Small intestine (tissue), 7 donors: Measurements from ENCODE around the gene KCNQ4. TPM values are rescaled to one million over a fixed set of nuclear protein-coding genes. Genes with fewer than 3 reads are reported as not detected.
A peak's percentile ranks its signal among the peaks of the same experiment; 100 is the strongest.

Source experiments
- DNase-seq, 2 donors: peaks; one replicate each; pipeline versions ENCODE4 v3.0.0 to v3.0.0-alpha.2; 2013
- FAIRE-seq: peaks from 2 replicates; lab custom pipeline; 2012; peaks lifted over from hg19 to GRCh38; lab: Jason Lieb, UNC
- H3K27ac ChIP-seq, 3 donors: one replicate each; pipeline ENCODE4 v1.5.1; 2013; ENCODE audit warnings: low read length in 2 of 3, mild to moderate bottlenecking in 2 of 3, control low read depth in 1 of 3, inconsistent platforms in 1 of 3, low read depth in 1 of 3, moderate library complexity in 1 of 3
- H3K27me3 ChIP-seq, 3 donors: one replicate each; pipeline ENCODE4 v1.6.1; 2013; ENCODE audit warnings: low read length in 3 of 3, inconsistent platforms in 1 of 3; ENCODE audit not compliant: control insufficient read depth in 3 of 3, insufficient read depth in 3 of 3
- H3K36me3 ChIP-seq, 3 donors: one replicate each; pipeline ENCODE4 v1.6.1; 2013; ENCODE audit warnings: low read length in 3 of 3, inconsistent platforms in 1 of 3, low read depth in 1 of 3, mild to moderate bottlenecking in 1 of 3, moderate library complexity in 1 of 3; ENCODE audit not compliant: control insufficient read depth in 3 of 3, insufficient read depth in 2 of 3
- H3K4me1 ChIP-seq, 3 donors: one replicate each; pipeline ENCODE4 v1.6.1; 2013; ENCODE audit warnings: low read length in 2 of 3, inconsistent platforms in 1 of 3, low read depth in 1 of 3, mild to moderate bottlenecking in 1 of 3, moderate library complexity in 1 of 3; ENCODE audit not compliant: control insufficient read depth in 3 of 3, insufficient read depth in 2 of 3
- H3K4me3 ChIP-seq, 3 donors: one replicate each; pipeline ENCODE4 v1.5.1; 2013; ENCODE audit warnings: low read length in 3 of 3, control low read depth in 1 of 3, inconsistent platforms in 1 of 3, low read depth in 1 of 3, mild to moderate bottlenecking in 1 of 3, moderate library complexity in 1 of 3
- H3K9me3 ChIP-seq, 2 donors: one replicate each; pipeline ENCODE4 v1.6.1; 2013; ENCODE audit warnings: low read depth in 1 of 2, low read length in 1 of 2; ENCODE audit not compliant: control insufficient read depth in 2 of 2, insufficient read depth in 1 of 2
- WGBS, 3 donors: extraction: QIAGEN DNeasy Blood & Tissue Kit; methylation state at CpG; one replicate each; pipeline ENCODE4 v1.1.7; 2013; 5-methylcytosine and 5-hydroxymethylcytosine counted together
- polyA plus RNA-seq, 4 donors: library from polyadenylated mRNA; stranded (reverse) in 3 of 4; unstranded in 1 of 4; fragments of 200-250 nt in 3 of 4; fragments of 120-200 nt in 1 of 4; gene quantifications; one replicate each; pipeline versions ENCODE4 v1.2.1 to v1.2.3, GENCODE V29; 2013
- donor health status: healthy with polysubstance abuse.
- donor health status: control.
- donor health status: control.
- donor health status: Bipolar disorder and iron deficiency.
- donor health status: healthy.

The KCNQ4 gene
- polyA plus RNA-seq, 4 donors = 0.45 to 1.9 (median 0.92) TPM

DNA sequence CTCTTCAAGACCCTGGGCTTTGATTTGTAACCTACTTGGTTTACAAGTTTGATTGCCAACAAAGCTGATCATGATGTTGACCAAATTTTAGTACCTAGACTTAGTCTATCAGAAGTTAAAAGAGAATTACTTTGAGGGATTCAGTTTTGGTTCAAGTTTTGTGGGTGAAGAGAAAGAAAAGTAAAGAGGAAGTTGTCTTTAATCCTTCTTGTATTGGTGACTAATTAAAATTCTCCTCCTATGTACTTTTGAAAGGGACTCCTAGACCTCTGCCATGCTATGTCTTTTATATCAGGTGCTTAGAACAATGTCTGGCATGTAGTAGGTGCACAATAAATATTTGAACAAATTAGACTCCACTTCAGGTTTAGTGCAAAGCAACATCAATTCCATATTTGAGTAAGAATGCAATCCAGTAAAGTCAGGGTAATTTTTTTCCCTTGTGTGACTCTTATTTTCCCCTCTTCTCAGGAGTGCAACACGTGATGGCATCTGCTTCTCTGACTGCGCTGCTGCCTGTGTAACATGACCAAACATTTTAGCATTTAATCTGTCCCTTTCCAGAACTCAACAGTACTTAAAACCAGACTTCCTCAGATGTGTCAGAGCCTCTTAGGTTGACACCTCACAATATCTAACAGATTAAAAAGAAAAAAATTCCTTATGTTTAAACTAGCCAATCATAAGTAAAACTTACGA, 41.1 kb upstream of the KCNQ4 start:
- no peak for FAIRE-seq

DNA sequence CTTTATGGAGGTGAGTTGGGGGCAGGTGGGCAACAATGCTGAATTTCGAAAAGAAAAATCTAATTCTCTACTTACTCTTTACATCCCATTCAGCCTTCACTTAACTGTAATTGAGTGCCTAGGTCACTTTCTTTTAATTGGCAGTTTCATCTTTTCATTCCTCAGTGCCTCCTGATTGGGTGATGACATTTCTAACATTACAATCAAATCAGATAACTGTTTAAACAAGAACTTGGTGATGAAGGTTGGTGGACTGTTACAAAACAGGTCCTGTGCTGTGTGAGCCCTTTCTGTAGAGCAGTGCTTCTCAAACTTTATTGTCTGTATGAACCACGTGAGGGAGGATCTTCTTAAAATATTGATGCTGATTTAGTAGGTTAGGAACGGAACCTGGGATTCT, 40.1 kb upstream of the KCNQ4 start:
- no peaks in the 10 kb centered on the region for H3K27me3 ChIP-seq
- FAIRE-seq = no peak
- H3K4me3 ChIP-seq = no peak overlapping the region
- no peak for DNase-seq
- no peak overlapping the region for H3K27ac ChIP-seq
- peaks cover 4 to 26% (median 23%) of the 10 kb centered on the region in 3 donors for H3K36me3 ChIP-seq
- 95 to 96% (median 96%) methylated on average over 3 of the region's 3 CpGs for whole genome bisulfite sequencing, 3 donors
- H3K9me3 ChIP-seq = no peaks in the 10 kb centered on the region
- H3K4me1 ChIP-seq = peaks cover 0 to 3% (median 3%) of the 10 kb centered on the region in 3 donors

More for the DNA sequence above, 41.1 kb upstream of the KCNQ4 start:
- H3K4me3 ChIP-seq = no peak overlapping the region
- no peak for DNase-seq
- WGBS, 3 donors = 79 to 93% (median 81%) methylated on average over 3 of the region's 3 CpGs
- H3K27ac ChIP-seq = no peak overlapping the region
- peaks cover 0 to 3% (median 3%) of the 10 kb centered on the region in 3 donors for H3K4me1 ChIP-seq
- H3K9me3 ChIP-seq = no peaks in the 10 kb centered on the region
- peaks cover 3 to 20% (median 18%) of the 10 kb centered on the region in 3 donors for H3K36me3 ChIP-seq
- H3K27me3 ChIP-seq = no peaks in the 10 kb centered on the region

DNA sequence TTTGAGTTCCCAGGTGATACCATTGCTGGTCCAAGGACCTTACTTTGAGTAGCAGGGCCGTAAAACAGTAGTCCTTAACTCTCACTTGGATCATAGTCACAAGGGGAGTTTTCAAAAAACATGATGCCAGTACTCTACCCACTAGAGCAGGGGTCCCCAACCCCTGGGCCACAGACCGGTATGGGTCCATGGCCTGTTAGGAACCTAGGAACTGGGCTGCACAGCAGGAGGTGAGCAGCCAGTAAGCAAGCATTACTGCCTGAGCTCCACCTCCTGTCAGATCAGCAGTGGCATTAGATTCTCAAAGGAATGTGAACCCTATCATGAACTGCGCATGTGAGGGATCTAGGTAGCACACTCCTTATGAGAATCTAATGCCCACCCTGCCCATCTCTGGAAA, 39.7 kb upstream of the KCNQ4 start:
- no peak for DNase-seq
- FAIRE-seq = no peak
- 97 to 99% (median 98%) methylated on average over 3 of the region's 3 CpGs for WGBS, 3 donors
- Histone ChIP-seq H3K4me3 (no peak overlapping the region), H3K4me1 (peaks cover 0 to 3% (median 3%) of the 10 kb centered on the region in 3 donors), H3K36me3 (peaks cover 4 to 26% (median 24%) of the 10 kb centered on the region in 3 donors), H3K27ac (no peak overlapping the region), H3K9me3 (no peaks in the 10 kb centered on the region), H3K27me3 (no peaks in the 10 kb centered on the region)

DNA sequence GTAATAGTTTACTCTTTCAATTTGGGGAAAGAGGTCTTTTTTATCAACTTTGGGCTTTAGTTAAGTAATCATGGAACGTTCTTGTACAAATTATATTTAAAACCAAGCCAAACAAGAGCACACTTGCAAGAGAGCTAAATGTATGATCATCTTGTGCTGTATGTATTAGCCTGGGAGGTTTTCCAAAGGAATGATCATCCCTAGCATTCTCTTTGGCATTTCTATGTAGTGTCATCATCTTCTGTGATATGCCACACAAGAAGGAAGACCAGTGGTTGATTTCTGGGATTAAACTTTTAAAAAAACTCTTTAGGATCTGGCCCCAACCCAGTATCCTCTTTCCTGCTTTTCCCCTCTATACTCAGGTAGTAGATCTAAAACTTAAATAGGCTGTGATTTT, 38.4 kb upstream of the KCNQ4 start:
- no peaks in the 10 kb centered on the region for H3K27me3 ChIP-seq
- no peaks in the 10 kb centered on the region for H3K9me3 ChIP-seq
- H3K27ac ChIP-seq = no peak overlapping the region
- H3K36me3 ChIP-seq = peaks cover 6 to 27% (median 26%) of the 10 kb centered on the region in 3 donors
- WGBS, 3 donors = 57 to 71% (median 69%) methylated on average over 1 of the region's 1 CpG
- H3K4me1 ChIP-seq = peaks cover 0 to 6% (median 4%) of the 10 kb centered on the region in 3 donors
- DNase-seq (no peak), FAIRE-seq (no peak)
- H3K4me3 ChIP-seq = no peak overlapping the region

DNA sequence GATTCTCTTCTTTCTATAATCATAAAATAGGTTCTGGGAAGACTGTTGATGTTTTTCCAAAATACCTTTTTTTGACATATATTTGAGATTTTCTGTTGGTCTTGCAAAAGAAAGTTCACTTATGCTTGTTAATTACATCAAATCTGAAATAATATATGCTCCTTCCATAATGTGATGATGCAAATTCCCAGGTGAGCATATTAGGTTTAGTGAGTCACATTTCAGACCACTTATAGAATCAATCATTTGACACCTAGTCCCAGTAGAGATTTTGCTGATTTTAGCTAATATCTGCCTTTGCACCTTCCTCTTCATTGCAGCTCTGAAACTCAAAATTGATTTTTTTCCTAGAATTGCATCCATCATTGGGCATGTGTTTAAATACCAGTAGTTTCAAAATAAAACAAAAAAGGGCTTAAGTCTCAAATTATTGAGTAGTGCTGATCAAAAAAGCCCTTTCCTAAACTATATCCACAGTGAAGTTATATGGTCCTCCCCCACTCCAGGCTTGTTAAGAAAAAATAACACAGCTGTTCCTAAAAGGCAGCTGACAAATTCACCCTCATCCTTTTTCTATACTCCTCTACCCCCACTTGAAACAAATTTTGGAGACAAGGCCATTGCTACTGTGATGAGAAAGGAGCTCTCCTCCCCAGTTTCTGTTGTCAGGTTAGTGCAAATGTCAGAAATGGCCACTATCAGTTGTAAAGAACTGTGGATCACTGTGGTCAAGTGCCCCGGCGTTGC, 37.1 kb upstream of the KCNQ4 start:
- no peak overlapping the region for H3K27ac ChIP-seq
- H3K9me3 ChIP-seq = no peaks in the 10 kb centered on the region
- 88 to 98% (median 93%) methylated on average over 2 of the region's 2 CpGs for WGBS, 3 donors
- no peak overlapping the region for H3K4me3 ChIP-seq
- DNase-seq (no peak), FAIRE-seq (no peak)
- no peaks in the 10 kb centered on the region for H3K27me3 ChIP-seq
- H3K36me3 ChIP-seq = peaks cover 6 to 31% (median 23%) of the 10 kb centered on the region in 3 donors
- H3K4me1 ChIP-seq = peaks cover 0 to 4% (median 3%) of the 10 kb centered on the region in 3 donors

DNA sequence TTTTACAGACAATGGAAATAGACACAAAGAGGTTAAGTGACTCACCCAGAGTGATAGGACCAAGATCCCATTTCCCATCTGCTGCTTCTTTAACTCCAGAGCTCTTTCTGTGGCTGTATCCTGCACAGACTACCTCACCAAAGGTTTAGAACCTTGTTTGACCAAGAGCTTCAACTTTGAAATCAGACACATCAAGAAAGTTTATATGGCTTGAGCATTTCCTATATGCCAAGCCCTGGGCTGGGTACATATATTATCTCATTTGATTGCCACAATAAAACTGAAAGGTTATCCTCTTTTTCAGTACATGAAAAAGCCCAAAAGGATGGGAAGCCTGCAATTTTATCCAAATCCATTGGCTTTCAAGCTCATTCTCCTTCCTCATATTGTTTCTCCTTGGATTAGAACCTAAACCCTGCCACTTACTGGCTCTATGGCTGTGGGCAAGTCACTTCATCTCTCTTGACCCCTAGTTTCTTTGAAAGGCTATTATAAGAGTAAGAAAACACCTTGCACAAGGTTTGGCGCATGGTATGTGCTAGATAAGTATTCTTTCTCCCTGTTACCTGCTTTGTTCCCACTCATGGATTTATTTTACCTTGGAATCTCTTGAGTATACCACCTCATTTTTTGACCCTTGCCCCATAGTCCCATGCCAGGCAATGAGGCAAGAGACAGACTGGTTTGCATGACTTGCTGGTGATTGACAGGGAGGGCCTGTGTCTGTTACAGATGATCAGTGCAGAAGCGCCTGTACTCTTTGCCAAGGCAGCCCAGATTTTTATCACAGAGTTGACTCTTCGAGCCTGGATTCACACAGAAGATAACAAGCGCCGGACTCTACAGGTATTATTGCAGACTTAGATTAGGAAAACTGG, 34.5 kb upstream of the KCNQ4 start:
- Histone ChIP-seq H3K27ac (no peak overlapping the region), H3K4me1 (peaks cover 0 to 4% (median 3%) of the 10 kb centered on the region in 3 donors), H3K9me3 (no peaks in the 10 kb centered on the region), H3K36me3 (peaks cover 6 to 29% (median 24%) of the 10 kb centered on the region in 3 donors), H3K27me3 (no peaks in the 10 kb centered on the region), H3K4me3 (no peak overlapping the region)
- no peak for FAIRE-seq
- peak; percentile 13 to 42 for DNase-seq
- WGBS, 3 donors = 84 to 92% (median 85%) methylated on average over 5 of the region's 5 CpGs

DNA sequence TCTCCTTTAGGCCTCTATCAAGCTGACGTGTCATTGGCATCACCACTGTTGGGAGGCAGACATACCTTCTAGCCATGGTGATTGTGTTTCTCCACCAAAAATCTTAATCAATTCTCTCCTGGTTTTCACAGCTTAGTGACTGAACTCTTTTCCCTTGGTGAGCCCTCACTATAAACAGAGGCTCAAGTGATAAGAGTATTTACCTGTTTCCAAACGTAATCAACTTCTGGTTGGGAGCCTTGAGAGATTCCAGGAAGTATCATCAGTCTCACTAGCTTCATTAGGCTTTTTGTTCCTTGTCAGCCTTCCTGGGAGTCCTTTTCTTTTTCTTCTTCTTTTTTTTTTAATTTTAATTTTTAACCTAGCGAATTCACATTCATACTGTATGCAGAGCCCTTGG, 33.8 kb upstream of the KCNQ4 start:
- Histone ChIP-seq H3K27me3 (no peaks in the 10 kb centered on the region), H3K36me3 (peaks cover 8 to 35% (median 31%) of the 10 kb centered on the region in 3 donors), H3K4me1 (peaks cover 0 to 4% (median 3%) of the 10 kb centered on the region in 3 donors), H3K4me3 (no peak overlapping the region), H3K9me3 (no peaks in the 10 kb centered on the region), H3K27ac (no peak overlapping the region)
- DNase-seq = no peak
- no peak for FAIRE-seq
- 77 to 91% (median 89%) methylated on average over 3 of the region's 3 CpGs for WGBS, 3 donors

DNA sequence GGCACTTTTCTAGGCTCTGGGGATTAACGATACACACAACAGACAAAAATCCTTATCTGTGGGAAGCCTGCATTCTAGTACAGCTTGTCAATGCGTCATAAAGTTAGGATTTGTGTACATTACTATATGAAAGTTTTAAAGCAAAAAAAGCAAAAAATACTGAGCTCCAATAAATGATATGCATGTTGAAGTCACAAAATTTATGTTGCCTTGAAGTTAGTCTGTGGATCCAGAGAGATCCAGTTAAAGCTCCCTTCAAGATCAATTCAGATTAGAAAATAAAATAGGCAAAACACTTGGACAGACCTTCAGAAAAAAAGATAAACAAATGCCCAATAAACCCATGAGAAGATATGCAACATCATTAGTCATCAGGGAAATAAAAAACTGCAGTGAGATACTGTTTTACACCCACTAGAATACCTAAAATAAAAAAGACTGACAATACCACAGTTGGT, 33.1 kb upstream of the KCNQ4 start:
- FAIRE-seq = no peak
- WGBS, 3 donors = 82 to 95% (median 93%) methylated on average over 2 of the region's 2 CpGs
- Histone ChIP-seq H3K9me3 (no peaks in the 10 kb centered on the region), H3K4me3 (no peak overlapping the region), H3K36me3 (peaks cover 8 to 38% (median 37%) of the 10 kb centered on the region in 3 donors), H3K27me3 (no peaks in the 10 kb centered on the region), H3K4me1 (peaks cover 0 to 4% (median 3%) of the 10 kb centered on the region in 3 donors), H3K27ac (no peak overlapping the region)
- no peak for DNase-seq
